ENCODE data around the gene PPP1R13B. TPM values are rescaled to one million over a fixed set of nuclear protein-coding genes. Genes with fewer than 3 reads are reported as not detected.

The PPP1R13B gene
- total RNA-seq, 2 experiments from 2014 or later, result 11.6 to 12.0 TPM

DNA sequence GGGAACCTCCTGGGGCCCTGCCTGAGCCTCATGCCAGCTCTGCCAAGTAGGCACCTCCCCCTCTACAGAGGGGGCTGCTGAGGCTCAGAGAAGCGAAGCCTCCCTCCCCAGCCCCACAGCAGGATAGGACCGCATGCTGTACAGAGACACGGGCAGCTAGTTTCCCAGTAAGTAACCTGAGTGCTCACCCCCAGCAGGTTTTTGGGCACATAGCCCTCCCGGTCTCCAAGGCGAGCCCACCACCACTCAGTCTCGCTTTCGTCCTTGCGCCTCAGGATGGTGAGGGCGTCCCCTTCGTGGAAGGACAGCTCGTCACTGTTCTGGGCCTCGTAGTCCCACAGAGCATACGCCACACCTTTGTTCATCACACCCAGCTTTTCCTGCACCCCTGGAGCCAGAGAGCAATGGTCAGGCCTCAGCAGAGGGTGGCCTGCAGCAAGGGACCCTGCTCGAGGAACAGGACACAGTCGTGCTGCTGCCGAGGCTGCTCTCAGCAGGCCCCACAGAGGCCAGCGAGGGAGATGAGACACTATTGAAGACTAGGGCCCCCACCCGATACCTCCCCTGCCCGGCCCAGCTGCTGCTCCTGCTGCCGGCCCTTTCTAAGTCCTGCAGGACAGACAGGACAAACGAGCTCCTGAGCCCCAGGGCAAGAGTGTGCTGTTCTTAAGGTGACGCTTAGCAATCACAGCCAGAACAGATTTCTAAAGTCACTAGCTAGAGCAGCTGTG lies 111.4 kb downstream of the PPP1R13B start:
- DNase-seq, result no peak
- CTCF ChIA-PET, result interaction anchor here (0.6 to 1.1 kb wide), 7 partner anchors 8 to 59 kb away, joined by 3 to 4 read pairs (median 3); no protein-coding TSS in a partner anchor
- H3K27ac Mint-ChIP-seq, result no peak overlapping the region
- H3K4me1 Mint-ChIP-seq, result no peaks in the 10 kb centered on the region
- H3K9me3 Mint-ChIP-seq, result no peaks in the 10 kb centered on the region
- no peaks in the 10 kb centered on the region for H3K27me3 Mint-ChIP-seq
- POLR2A ChIA-PET, result interaction anchor here (0.7 kb wide), 1 partner anchor 377 kb away, joined by 4 read pairs; no protein-coding TSS in a partner anchor
- H3K4me3 Mint-ChIP-seq, result no peak overlapping the region
- H3K36me3 Mint-ChIP-seq (ENCODE audit: low read depth), result no peaks in the 10 kb centered on the region

DNA sequence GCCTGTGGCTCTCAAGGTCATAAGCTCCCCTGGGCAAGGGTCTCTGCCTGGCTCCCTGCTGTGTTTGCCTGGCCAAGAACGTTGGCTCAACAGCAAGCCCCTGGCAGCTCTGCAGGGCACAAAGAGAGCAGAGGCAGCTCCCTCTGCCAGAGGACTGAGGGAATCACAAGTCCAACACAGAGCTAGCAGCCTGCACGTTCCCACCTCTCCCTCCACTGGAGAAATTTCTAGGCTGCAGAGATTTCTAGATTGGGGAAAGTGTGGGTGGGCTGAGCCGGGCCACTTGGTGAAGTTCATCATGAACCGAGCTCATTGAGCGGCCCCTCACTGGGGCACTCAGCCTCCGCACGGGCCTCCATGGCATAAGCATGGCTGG lies 111.9 kb downstream of the PPP1R13B start:
- no peak for DNase-seq
- POLR2A ChIA-PET, result interaction anchor here (0.7 kb wide), 1 partner anchor 377 kb away, joined by 4 read pairs; no protein-coding TSS in a partner anchor

DNA sequence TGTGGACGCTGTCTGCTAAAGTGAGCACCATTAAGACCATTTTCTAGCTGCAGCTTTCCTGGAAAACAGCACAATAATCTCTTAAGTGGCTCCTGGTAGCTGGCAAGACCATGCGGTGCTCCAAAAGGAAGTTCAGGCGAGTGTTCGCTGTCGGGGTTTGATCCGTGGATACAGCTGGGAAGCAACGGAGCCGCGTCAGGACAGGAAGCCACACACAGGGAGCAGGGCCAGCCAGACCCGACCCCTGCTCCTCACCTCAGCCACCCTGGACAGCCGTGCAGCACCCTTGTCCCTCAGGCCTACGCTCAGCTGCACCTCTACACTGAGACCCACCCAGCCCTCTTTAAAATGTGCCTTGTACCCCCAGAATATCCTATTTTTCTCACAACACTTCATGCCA lies 112.4 kb downstream of the PPP1R13B start:
- ChIA-PET POLR2A (interaction anchor here (0.7 kb wide), 1 partner anchor 378 kb away, joined by 4 read pairs; no protein-coding TSS in a partner anchor), CTCF (interaction anchor here (0.9 to 1.1 kb wide), 4 partner anchors 13 to 58 kb away, joined by 3 to 4 read pairs (median 3); no protein-coding TSS in a partner anchor)
- no peak overlapping the region for H3K27ac Mint-ChIP-seq

More for the DNA sequence above, 111.9 kb downstream of the PPP1R13B start:
- Mint-ChIP-seq H3K4me1 (no peaks in the 10 kb centered on the region), H3K4me3 (no peak overlapping the region), H3K36me3 (ENCODE audit: low read depth) (no peaks in the 10 kb centered on the region), H3K9me3 (no peaks in the 10 kb centered on the region), H3K27ac (no peak overlapping the region), H3K27me3 (no peaks in the 10 kb centered on the region)
- CTCF ChIA-PET, result interaction anchor here (0.9 to 1.1 kb wide), 4 partner anchors 13 to 58 kb away, joined by 3 to 4 read pairs (median 3); no protein-coding TSS in a partner anchor

DNA sequence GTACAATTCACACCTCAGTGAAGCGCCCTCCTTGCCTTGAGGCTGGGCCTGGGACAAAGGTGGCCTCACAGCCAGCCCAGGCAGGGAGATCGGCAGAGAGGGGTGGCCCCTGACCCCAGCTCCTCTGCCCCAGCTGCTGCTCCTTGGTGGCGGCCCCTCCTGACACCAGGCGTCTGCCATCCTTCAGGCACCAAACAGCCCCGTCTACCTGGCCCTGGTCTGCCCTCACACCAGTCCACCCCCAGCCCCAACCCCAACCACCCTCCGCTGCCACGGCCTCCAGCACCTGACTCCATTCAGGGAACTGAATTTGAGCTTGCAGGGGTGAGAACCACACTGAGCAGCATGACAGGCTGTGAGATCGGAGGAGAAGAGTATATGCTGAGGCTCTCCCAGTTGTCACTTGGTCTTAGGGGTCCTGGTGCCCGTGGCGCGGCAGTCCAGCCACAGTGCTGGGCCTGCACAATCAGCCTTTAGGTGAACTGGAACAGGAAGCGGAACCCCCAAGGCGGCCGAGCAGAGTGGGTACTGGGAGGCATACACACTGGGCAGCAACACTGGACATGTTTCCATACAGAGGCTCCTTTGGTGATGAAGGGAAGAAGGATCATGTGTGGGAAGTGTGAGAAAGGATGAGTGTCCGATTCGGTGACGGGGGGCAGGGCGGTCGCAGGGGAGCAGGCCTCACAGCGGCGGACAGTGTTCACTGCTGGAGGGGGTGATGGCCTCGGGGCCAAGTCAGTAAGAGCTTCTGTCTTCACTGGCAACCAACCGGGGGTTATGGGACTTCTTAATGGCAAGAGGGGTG lies 113.1 kb downstream of the PPP1R13B start:
- ChIA-PET CTCF (interaction anchor here (0.6 kb wide), 1 partner anchor 1029 kb away, joined by 3 read pairs; no protein-coding TSS in a partner anchor), POLR2A (no interaction called here)
- Mint-ChIP-seq H3K36me3 (ENCODE audit: low read depth) (no peaks in the 10 kb centered on the region), H3K27me3 (no peaks in the 10 kb centered on the region), H3K4me3 (no peak overlapping the region), H3K4me1 (no peaks in the 10 kb centered on the region), H3K9me3 (no peaks in the 10 kb centered on the region), H3K27ac (peak overlapping the region; percentile 1)
- no peak for DNase-seq

More for the DNA sequence above, 112.4 kb downstream of the PPP1R13B start:
- H3K4me1 Mint-ChIP-seq, result no peaks in the 10 kb centered on the region
- H3K4me3 Mint-ChIP-seq, result no peak overlapping the region
- H3K27me3 Mint-ChIP-seq, result no peaks in the 10 kb centered on the region
- no peaks in the 10 kb centered on the region for H3K36me3 Mint-ChIP-seq (ENCODE audit: low read depth)
- H3K9me3 Mint-ChIP-seq, result no peaks in the 10 kb centered on the region
- no peak for DNase-seq

DNA sequence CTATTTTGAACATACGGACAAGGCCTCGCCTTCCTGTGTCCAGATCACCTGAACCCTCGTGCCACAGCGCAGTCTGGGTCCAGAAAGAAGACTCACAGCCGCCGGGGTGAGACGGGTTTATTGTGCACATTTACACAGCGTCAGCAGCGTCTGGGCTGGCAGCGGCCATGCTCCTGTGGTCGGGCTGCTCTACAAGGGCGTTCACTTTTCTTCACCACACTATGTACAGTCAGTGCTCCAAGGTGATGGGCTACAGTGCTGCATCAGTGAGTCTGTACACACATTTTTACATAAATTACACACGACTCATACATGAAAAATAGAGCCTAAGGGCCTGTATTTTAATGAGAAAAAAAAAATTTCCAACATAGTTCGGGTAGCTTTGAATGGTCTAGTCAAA lies 113.7 kb downstream of the PPP1R13B start:
- ChIA-PET CTCF (interaction anchor here (0.6 kb wide), 1 partner anchor 1028 kb away, joined by 3 read pairs; no protein-coding TSS in a partner anchor), POLR2A (no interaction called here)
- Mint-ChIP-seq H3K27me3 (no peaks in the 10 kb centered on the region), H3K9me3 (no peaks in the 10 kb centered on the region), H3K36me3 (ENCODE audit: low read depth) (no peaks in the 10 kb centered on the region), H3K4me1 (no peaks in the 10 kb centered on the region), H3K4me3 (no peak overlapping the region), H3K27ac (no peak overlapping the region)
- no peak for DNase-seq

DNA sequence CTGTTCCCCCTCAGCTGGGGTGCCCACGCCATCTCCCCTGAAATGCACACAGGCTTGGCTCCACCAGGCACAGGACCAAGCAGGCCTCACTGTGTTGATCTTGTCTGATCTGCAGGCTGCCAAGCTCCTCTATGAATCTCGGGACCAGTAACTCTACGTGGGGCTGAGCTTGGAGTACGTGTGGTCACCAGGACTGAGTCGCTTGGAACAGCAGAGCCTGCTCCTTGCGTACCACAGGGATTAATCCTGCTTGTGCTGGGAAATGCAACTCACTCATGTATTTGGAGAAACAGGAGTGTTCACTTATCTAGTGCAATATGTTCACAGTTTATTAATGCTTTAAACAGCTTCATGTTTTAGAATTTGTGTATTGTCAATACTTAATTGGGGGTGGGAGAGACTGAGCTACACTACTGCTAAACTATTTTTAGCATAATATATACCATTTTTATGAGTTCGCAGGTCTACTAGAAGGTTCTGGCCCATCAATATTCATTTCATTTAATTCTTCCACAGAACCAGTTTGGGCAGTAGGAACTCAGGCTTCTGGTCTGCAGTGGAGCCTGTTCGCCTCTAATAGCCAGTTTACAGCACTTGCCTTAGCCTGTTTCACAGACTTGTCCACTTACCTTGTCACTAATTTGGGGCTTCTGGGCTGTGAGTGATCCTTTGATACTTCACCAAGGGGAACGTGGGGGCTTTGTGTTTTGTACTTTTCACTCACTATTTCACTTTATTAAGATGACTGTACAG lies 114.3 kb downstream of the PPP1R13B start:
- H3K27ac Mint-ChIP-seq, result no peak overlapping the region

DNA sequence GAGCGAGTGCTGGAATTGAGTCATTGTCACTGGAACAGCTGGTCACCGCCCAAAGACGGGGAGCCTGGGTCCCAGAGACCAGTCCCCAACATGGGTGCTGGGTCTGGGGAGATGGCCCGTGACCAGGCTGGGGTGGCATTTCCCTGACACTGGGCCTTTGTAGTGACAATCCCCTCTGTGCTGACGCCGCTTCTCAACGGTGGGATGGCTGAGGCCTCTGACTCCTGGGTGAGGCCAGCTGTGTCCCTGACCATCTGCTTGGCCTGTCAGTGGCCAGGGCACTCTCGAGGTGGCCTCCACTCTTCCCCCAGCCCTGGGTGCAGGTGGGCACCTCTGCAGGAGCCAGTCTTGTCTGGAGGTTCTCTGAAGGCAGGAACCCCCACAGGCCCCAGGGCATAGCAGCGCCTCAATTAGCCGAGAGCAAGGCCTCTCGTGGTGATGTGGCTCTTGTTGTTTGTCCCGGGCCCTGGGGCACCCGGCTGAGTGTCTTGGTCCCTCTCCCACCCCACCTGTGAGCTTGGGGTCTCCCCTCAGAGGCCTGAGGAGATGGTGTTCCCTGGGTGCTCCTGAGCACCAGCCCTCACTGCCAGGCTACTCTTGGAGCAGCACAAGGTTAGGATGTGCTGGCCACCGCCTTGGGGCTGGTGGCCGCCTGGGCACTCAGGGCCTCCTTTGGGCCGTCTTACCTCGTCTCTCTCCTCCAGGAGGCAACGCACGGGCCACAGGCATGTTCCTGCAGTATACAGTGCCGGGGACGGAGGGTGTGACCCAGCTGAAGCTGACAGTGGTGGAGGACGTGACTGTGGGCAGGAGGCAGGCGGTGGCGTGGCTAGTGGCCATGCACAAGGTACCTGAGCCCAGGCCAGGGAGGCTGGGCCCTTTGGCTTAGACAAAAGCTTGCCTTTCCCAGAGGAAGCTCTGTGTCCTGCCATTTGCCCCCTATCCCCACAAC lies 115.2 kb downstream of the PPP1R13B start:
- H3K4me1 Mint-ChIP-seq, result no peaks in the 10 kb centered on the region
- POLR2A ChIA-PET, result interaction anchor here (0.6 kb wide), 1 partner anchor 60 kb away, joined by 3 read pairs; no protein-coding TSS in a partner anchor
- no peaks in the 10 kb centered on the region for H3K36me3 Mint-ChIP-seq (ENCODE audit: low read depth)
- no peaks in the 10 kb centered on the region for H3K27me3 Mint-ChIP-seq
- H3K4me3 Mint-ChIP-seq, result no peak overlapping the region
- H3K9me3 Mint-ChIP-seq, result no peaks in the 10 kb centered on the region
- no peak overlapping the region for H3K27ac Mint-ChIP-seq
- CTCF ChIA-PET, result interaction anchor here (0.6 to 1.2 kb wide), 2 partner anchors 45 to 72 kb away, joined by 3 read pairs; no protein-coding TSS in a partner anchor
- no peak for DNase-seq

More for the DNA sequence above, 114.3 kb downstream of the PPP1R13B start:
- no peaks in the 10 kb centered on the region for H3K36me3 Mint-ChIP-seq (ENCODE audit: low read depth)
- ChIA-PET POLR2A (no interaction called here), CTCF (interaction anchor here (0.6 kb wide), 1 partner anchor 44 kb away, joined by 3 read pairs; no protein-coding TSS in a partner anchor)
- H3K4me3 Mint-ChIP-seq, result no peak overlapping the region
- no peaks in the 10 kb centered on the region for H3K9me3 Mint-ChIP-seq
- H3K27me3 Mint-ChIP-seq, result no peaks in the 10 kb centered on the region
- DNase-seq, result no peak
- H3K4me1 Mint-ChIP-seq, result no peaks in the 10 kb centered on the region

DNA sequence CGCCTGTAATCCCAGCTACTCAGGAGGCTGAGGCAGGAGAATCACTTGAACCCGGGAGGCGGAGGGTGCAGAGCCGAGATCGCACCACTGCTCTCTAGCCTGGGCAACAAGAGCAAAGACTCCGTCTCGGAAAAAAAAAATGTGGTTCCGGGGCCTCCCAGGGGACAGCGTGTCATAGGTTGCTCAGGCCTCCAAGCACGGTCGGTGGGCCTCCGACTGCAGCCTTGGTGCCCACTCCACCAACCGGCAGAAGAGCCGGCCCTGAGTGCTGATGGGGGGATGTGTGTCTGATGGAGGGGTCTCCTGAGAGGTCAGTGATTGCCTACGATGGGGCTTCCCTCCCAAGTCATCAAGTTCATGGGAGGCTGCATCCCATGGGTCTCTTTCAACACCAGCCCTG lies 115.9 kb downstream of the PPP1R13B start:
- Mint-ChIP-seq H3K36me3 (ENCODE audit: low read depth) (no peaks in the 10 kb centered on the region), H3K4me1 (no peaks in the 10 kb centered on the region), H3K9me3 (no peaks in the 10 kb centered on the region), H3K27me3 (no peaks in the 10 kb centered on the region), H3K27ac (no peak overlapping the region), H3K4me3 (no peak overlapping the region)
- POLR2A ChIA-PET, result interaction anchor here (0.6 kb wide), 1 partner anchor 61 kb away, joined by 3 read pairs; no protein-coding TSS in a partner anchor
- CTCF ChIA-PET, result interaction anchor here (1.2 kb wide), 1 partner anchor 73 kb away, joined by 3 read pairs; no protein-coding TSS in a partner anchor
- DNase-seq, result no peak

DNA sequence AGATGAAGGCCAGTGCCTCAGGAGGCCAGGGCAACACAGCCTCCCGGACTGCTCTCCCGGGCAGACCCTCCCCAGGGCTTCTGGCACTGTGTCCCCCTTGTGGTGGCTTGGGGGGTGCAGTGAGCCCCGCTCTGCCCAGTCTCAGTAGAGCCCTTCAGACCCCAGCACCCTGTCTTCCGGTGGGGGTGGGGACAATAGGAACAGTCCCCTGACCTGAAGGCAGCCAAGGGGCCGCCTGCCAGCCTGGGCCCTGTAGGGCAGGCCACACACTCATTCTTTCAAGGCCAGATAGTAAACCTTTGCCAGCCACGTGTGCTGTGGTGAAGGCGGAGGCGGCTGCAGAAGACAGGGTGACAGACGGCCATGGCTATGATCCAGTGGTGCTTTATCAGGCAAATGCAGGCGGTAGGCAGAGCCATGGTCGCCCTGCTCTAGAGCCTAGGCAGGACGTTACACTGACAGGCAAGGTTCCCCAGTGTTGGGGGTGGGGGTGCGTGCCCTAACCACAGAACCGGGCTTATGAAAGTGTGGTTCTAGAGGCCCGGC lies 116.8 kb downstream of the PPP1R13B start:
- no peaks in the 10 kb centered on the region for H3K36me3 Mint-ChIP-seq (ENCODE audit: low read depth)

DNA sequence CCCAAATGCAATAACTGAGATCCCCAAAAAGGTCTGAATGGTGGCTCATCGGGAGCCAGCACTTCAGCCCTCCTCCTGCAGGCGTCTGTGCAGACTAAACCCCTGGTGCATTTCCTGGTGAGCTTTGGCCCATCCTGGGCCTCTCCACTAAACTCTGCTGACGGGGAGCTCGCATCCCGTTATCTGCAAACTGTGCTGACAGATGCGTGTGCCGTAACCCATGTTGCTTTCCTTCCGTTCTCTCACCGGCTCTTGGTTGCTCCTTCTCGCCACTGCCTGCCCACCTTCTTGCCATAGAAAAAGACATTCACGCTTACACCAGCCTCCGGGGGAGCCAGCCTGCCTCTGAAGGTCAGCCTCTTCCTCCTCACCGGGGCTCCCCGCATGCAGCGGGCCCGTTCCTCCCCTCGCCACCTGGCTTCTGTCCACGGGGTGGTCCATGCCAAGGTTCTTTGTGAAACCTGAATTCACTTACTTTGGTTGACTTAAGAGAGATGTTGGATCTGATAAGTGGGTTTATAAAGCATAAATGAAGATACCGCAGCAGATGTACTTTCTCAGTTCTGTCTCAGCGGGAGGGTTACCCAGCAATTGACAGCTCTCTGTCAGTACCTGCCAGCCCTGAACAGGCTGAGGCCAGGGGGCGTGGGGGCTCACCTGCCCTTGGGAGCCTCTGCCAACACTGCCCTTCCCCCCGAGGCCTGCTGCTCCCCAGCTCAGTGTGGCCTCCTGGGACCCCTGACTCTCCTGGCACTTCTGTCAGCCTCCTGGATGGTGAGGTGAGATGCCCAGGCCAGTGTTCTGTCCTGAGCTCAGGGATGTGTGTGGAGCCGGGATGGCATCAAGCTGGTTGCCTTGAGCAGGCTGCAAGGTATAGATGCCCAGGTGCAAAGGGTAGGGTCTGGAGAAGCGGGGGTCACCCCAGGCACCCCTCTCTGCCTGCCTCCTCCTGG lies 117.6 kb downstream of the PPP1R13B start:
- CTCF ChIA-PET, result interaction anchor here (1.5 kb wide), 1 partner anchor 14 kb away, joined by 3 read pairs; the partner anchor contains the start of genes XRCC3 and ZFYVE21
- no peak for DNase-seq
- no peaks in the 10 kb centered on the region for H3K36me3 Mint-ChIP-seq (ENCODE audit: low read depth)
- H3K9me3 Mint-ChIP-seq, result no peaks in the 10 kb centered on the region
- POLR2A ChIA-PET, result no interaction called here
- no peaks in the 10 kb centered on the region for H3K4me1 Mint-ChIP-seq
- H3K4me3 Mint-ChIP-seq, result no peak overlapping the region
- no peaks in the 10 kb centered on the region for H3K27me3 Mint-ChIP-seq
- no peak overlapping the region for H3K27ac Mint-ChIP-seq

More for the DNA sequence above, 116.8 kb downstream of the PPP1R13B start:
- no peak for DNase-seq
- Mint-ChIP-seq H3K4me3 (no peak overlapping the region), H3K4me1 (no peaks in the 10 kb centered on the region), H3K27me3 (no peaks in the 10 kb centered on the region), H3K27ac (peak overlapping the region; percentile 36), H3K9me3 (no peaks in the 10 kb centered on the region)
- CTCF ChIA-PET, result interaction anchor here (1.2 to 1.5 kb wide), 2 partner anchors 15 to 74 kb away, joined by 3 read pairs; partner anchors contain the start of genes XRCC3 and ZFYVE21
- POLR2A ChIA-PET, result no interaction called here

Measured in activated CD4-positive, alpha-beta T cell treated with anti-CD3 and anti-CD28 coated beads, Interleukin-2, amount 10 ng/mL, durations not matched to agents 7 days and 5 days (primary cell).